GM18502 (cell line): ENCODE results near the gene TMEM26.
"Not testable (repeated sequence)": the region's sequence is repeated elsewhere in the genome, so short reads cannot be mapped to it uniquely, and the experiment has no call there.

Source experiments
- ATAC-seq: cut with Tn5 transposase; IDR thresholded peaks from one replicate; pipeline ENCODE4 v1.9.1; 2021; ENCODE audit warnings: mild to moderate bottlenecking; ENCODE audit not compliant: unreplicated experiment, poor library complexity

Gene TMEM26

DNA sequence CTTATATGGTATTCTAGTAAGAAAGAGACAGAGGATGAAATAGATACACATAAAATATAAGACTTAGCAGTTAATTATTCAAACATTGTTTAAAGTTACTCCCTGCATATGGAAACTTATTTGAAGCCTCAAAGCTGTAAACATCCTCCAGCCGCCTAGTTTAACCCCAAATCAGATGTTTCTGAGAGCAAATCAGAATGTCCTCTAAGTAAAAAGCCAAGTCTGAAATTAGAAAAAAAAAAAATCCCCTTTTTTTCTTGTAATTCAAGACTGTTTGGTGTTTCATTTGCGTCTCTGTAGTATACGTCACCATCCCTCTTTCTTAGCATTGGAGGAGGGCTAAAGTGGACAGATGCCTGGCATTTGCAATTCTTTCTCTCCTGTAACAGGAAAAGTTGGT, 46.4 kb downstream of the TMEM26 start:
- ATAC-seq, result no peak

DNA sequence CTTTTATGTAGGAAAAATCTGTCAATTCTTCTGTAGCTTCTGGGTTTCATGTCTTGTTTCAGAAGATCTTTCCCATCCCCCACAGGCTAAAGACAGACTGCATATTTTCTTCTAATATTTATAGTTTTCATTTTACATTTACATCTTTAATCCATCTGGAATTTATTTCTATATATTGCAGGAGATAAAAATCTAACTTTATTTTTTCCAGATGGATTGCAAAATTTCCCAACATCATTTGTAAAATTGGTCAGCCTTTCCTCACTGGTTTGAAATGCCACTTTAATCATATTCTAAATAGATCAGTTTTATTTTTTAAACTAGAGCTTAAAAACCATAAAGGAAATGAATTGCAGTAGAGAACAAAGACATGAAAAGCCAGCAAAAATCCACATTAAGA, 46.9 kb downstream of the TMEM26 start:
- ATAC-seq, result no peak

DNA sequence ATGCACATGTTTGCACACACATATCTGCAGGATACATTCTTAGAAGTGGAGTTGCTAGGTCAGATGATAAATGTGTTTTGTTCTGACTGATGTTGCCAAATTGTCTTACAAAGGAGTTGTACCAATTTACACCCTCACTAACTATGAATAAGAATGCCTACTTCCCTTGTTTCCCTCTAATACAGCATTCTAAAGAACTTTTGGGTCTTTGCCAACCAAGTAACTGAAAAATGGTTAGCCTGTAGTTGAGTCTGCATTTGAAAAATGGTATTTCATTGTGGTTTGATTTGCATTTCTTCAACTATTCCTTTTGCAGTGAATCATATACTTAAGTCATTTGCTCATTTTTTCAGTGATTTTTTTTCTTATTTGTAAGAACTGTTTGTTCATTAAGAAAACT, 48.4 kb downstream of the TMEM26 start:
- ATAC-seq, result no peak

DNA sequence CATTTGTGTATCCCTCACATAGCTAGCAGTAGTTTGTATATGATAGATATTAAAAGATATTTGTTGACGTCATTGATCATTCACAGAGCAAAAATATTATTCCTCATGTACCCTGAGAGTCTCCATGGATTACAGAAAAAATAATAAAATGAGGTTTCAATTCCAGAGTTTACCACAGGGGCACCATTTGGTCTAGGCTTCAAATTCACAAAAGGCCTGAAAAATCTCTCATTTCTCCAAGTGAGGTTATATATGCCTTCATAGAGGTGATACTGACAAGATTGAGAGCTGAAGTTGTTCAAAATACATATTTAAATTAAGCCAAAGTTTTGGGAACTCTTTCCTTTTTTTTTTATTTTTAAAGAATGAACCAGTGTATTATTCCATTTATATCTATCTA, 52.7 kb downstream of the TMEM26 start:
- ATAC-seq, result no peak

DNA sequence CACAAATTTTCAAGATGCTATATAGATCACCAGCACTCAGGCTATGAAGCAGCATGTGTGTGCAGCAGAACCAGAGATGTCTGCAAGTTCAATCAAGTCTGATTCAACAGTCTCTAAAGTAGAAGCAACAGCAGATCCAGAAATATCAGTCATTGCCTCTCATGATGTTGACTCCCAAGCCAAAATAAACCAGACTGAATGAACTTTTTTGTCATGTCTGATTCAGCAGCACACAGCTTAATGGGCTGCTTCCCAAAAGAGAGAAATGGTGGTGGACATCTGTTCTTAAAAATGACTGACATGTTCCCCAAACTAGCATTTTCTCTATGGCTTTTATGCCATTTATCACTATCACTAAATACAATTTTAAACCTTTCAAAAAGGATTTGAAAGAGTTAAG, 53.8 kb downstream of the TMEM26 start:
- no peak for ATAC-seq

DNA sequence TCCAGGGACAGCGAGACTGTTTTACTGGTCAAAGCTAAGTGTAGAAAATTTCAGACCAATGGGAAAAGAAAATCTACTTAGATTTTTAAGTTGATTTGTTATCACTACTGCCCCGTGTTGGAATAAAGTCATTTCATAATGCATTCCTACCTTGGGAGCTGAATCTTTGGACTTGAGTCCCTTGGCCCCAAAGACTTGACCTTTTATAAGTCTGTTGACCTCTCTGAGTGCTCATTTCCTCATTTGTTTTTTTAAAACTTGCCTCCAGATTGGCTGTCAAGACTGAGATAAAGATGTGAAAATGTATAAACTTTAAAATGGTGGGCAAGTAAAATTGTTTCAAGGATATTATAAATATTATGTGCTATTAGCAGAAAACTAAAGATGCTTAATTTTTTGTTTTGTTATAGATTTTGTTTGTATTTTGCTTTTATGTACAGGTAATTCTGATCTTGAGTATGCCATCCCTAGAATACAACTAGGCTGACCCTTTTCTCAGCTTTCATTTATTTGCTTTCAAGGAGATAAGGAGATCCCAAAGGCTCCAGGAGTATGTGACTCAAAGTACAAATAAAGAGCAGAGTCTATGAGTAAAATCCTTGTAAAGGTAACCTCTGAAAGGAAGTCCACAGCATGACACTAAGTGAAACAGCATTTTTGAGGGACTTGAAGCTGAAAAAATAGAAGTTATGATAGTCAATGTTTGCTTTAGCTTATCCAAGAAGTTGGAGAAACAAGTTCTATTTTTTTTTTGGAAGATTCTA, 54.6 kb downstream of the TMEM26 start:
- peak; percentile 14 for ATAC-seq

DNA sequence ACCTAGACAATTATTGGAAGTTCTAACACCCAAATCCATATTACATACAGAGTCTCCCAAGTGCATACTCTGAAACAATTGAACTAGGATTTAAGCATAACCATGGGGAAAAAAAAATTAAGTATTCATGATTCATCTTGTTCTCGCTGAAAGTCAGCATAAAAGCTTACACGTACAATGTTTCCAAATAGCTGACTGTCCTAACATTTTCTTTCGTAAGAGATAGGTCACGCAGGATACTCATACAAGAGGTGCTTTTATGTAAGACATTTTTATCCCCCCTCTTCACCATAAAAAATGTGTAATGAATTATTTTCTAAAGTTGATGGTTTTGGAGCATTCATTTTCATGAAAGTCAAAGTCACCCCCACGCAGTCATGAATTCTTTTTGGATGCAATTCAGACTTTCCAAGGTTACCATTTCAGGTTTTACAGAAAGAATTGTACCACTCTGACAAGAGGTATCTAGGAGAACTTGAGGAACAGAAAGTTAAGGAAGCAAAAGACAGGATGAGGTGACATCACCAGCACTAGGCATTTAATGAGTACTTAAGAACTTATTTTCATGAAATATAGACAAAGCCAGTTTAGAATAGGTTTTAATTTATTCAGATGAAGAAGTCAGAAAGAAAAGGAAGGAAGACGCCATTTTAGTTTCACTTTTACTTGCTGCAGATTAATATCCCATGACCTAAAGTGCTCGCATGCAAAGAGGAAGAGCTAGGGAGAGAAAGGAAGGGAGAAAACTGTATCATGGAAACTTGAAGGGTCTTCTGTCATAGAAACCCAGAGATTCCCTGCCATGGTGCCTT, 55.8 kb downstream of the TMEM26 start:
- ATAC-seq, result peak; percentile 63

DNA sequence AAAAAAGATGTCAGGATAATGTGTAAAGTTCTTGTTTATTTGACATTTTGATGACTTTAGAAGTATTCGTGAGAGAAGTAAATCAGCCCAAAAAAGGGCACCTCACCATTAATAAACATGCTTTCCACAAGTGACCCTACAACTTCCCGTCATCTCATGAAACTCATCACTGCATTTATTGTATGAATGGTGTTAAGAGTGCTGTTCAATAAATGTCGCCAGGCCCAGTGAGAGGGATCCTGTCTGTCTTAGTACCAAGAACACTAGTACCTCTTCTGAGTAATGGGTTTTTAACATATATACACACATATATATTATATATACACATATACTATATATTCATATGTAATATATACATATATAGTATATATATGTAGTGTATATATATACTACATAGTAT, 61.9 kb downstream of the TMEM26 start:
- ATAC-seq, result peak; percentile 54

DNA sequence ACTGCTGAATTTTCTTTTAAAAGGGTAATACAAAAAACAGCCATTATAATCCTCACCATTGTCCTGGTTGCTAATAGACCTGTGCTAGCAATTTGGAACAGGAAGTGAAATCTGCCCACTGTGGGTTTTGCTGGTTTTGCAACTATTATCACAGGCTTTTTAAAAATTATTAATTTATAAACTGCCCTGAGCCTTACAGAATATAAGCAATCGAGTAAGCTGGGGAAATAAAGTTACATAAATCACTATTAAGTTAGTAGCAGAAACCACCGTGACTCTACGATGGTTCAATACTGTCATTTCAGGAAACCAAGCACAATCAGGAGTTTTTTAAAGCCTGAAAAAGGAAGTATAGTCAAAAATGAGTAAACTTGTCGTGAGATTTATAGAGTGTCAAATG, 62.3 kb downstream of the TMEM26 start:
- ATAC-seq, result peak; percentile 79

DNA sequence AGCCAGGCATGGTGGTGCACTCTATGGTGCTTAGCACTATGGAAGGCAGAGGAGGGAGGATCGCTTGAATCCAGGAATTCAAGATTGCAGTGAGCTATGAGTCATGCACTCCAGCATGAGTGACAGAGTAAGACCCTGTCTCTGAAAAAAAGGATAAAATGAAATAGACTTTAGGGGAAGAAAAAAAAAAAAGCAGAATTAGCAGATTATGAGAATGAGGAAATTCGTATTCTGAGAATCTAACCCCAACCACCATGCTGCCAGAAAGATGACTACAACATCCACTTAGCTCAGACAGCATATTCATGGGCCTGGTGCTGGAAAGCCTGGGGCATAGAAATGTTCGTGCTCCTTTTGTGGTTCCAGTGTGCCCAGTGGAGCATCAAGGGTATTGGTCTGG, 63.3 kb downstream of the TMEM26 start:
- no peak for ATAC-seq

DNA sequence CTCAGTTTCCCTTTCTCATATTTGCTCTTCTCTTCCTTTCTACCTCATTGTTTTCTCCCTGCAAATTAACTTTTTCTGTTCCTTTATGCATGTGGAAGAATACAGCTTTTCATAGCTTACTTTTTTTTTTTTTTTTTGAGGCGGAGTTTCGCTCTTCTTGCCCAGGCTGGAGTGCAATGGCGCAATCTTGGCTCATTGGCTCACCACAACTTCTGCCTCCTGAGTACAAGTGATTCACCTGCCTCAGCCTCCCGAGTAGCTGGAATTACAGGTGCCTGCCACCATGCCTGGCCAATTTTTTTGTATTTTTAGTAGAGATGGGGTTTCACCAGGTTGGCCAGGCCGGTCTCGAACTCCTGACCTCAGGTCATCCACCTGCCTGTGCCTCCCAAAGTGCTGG, 64.2 kb downstream of the TMEM26 start:
- ATAC-seq, result not testable (repeated sequence)

DNA sequence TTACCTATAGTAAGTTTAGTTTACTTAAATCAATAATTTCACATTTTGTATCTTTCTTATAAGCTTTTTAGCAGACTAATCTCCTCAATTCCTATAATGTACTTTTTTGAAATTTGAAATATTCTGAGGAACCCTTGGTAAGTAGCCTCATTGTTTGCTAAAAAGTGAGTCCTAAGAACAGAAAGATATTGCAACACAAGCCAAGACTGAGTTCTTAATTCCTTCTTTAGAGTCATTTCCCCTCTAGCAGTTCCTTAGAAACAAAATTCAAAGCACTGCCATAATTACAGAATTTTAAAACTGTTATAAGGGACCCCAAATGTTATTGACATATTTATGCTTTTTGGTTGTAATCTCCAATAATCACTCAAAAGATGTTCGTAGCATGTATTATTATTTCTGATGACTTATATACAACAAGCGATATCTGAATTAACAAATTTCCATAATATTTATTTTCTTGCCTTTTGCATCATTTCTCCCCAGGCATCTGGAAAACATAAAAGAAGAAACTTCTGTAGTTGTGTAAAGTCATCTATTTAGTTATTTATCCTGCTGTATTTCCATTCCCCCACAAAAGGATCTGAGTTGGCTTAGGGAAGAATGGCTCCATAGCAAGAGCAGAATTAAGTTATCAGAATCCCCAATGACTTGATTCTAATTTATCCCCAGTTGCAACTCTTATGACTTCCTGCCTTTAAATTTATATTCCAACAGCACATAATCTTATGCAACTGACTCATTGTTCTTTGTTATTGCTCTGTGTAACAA, 67.8 kb downstream of the TMEM26 start:
- ATAC-seq, result no peak

DNA sequence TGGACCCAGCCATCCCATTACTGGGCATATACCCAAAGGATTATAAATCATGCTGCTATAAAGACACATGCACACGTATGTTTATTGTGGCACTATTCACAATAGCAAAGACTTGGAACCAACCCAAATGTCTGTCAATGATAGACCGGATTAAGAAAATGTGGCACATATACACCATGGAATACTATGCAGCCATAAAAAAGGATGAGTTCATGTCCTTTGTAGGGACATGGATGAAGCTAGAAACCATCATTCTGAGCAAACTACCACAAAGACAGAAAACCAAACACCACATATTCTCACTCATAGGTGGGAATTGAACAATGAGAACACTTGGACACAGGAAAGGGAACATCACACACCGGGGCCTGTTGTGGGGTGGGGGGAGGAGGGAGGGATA, 72.0 kb downstream of the TMEM26 start:
- not testable (repeated sequence) for ATAC-seq

DNA sequence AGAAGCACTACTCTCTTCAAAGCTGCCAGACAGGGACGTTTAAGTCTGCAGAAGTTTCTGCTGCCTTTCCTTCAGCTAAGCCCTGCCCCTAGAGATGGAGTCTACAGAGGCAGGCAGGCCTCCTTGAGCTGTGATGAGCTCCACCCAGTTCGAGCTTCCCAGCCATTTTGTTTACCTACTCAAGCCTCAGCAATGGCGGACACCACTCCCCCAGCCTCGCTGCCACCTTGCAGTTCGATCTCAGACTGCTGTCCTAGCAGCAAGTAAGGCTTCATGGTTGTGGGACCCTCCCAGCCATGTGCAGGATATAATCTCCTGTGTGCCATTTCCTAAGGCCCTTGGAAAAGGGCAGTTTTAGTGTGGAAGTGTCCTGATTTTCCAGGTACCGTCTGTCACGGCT, 74.3 kb downstream of the TMEM26 start:
- no peak for ATAC-seq

DNA sequence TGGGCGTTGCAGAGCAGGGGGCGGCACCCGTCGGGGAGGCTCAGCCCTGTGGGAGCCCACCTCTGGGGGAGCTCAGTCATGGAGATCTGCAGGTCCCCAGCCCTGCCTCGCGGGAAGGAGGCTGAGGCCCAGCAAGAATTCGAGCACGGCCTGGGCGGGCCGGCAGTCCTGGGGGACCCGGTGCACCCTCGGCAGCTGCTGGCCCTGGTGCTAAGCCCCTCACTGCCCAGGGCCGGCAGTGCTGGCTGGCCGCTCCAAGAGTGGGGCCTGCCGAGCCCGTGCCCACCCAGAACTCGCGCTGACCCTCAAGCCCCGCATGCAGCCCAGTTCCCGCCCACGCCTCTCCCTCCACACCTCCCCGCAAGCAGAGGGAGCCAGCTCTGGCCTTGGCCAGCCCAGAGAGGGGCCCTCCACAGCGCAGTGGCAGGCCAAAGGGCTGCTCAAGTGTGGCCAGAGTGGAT, 76.2 kb downstream of the TMEM26 start:
- ATAC-seq, result no peak

DNA sequence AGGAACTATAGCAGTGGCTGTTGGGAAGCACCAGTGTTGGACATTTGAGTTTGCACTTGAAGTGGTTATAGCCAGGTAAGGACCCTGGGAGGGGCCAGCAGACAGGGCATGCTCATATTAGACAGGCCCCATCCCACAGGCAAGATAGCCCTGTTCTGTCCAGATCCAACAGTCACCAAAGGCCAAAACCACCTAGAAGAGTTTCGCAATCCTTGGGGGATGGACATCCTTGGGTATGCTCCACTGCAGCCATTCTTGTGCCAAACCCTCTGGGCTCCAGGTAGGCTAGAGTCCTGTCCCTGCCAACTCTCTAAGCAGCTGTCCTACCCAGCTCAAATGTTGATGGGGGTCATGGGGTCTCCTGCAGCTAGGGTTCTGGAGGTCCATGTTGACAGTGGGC, 76.8 kb downstream of the TMEM26 start:
- ATAC-seq, result no peak

DNA sequence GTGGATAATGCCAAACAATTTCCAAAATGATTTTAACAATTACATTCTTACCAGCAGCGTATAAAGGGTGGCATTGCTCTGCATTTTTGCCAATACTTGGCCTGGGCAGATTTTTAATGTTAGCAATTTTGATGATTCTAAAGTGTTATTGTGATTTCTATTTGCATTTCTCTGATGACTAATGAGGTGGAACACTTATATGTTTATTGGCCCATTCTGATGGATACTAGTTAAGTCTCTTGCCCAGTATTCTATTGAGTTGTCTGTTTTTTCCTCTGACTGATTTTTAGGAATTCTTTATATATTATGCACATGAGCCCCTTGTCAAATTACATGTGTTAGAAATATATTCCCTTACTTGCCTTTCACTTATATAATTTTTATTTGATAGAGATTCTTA, 86.8 kb downstream of the TMEM26 start:
- no peak for ATAC-seq

DNA sequence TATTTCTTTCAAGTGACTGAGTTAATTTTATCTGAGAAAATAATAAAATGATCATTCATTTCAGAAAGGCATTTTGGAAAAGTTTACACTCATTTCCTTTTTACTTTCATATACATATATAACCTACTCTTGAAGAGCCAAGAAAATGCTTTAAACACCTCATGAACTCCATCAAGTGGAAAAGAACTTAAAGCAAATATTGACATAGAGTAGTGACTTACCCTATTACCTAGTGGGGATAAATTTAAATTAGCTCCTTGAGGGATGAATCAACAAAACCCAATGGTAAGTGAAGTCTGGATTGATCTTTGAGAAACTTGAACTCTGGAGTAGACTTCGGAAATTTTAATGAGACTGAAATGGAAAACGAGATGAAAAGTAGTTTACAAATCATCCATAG, 88.6 kb downstream of the TMEM26 start:
- ATAC-seq, result no peak

DNA sequence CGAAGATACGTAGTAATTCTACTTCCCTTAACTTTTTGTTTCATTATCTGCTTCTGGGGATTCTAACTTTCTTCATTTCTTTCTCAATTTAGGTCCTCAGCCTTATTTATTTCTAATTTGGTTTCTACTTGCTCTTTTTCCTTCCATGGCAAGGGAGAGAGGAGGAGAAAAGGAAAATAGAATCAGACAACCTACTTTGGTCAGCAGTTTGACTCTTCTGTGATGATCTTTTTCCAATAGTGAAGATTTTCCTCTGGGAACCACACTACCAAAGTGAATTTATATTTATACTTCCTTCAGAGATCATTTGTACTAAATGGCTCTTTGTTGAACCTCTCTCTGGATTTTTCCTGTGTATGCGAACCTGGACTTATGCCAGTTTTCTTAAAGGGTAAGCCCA, 90.2 kb downstream of the TMEM26 start:
- ATAC-seq, result no peak

DNA sequence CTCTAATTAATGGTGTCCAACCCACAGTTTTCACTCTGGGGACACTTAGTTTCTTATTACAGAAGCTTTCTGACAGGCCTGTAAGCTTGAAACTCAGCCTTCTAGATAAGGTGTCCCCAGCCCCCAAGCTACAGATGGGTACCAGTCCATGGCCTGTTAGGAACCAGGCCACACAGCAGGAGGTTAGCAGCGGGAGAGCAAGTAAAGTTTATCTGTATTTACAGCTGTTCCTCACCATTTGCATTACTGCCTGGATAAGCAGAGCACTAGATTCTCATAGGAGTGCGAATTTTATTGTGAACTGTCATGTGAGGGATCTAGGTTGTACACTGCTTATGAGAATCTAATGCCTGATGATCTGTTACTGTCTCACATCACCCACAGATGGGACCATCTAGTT, 93.7 kb downstream of the TMEM26 start:
- ATAC-seq, result no peak

DNA sequence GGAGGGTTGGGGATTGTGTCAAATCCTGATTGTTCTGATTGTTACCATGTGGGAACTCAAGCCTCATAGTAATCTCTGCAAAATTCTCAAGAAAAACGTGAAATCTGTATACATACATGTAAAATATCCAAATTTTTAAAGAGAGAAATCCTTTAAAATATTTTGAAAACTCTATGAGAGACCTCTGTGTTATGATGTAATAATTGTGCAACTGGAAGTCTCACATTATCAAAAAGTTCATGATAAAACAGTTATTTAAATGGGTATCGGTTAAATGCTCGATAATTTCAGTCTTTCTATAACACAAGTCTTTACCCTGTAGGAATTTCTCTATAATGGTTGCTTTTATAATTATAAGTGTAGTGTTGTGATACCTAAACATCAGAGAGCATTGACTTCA, 95.5 kb downstream of the TMEM26 start:
- ATAC-seq, result no peak
